ENCODE data around the gene CLCA2.

GRCh38 chr1:86500714-86501113 lies 76.7 kb downstream of the CLCA2 start:
- TF ChIP-seq ISL1 (CRISPR knock-in tag; IDR thresholded peaks at IDR 0.05) (no peak), ZNF8 (CRISPR knock-in tag; IDR thresholded peaks at IDR 0.05) (no peak), POU6F1 (CRISPR knock-in tag; IDR thresholded peaks at IDR 0.05; ENCODE audit: borderline replicate concordance, low read depth) (no peak), TOX (CRISPR knock-in tag; IDR thresholded peaks at IDR 0.05; ENCODE audit: borderline replicate concordance) (no peak), ESRRG (CRISPR knock-in tag; IDR thresholded peaks at IDR 0.05) (no peak), ARNTL (CRISPR knock-in tag; IDR thresholded peaks at IDR 0.05; ENCODE audit: borderline replicate concordance, low read depth) (no peak), ZFP30 (CRISPR knock-in tag; IDR thresholded peaks at IDR 0.05) (no peak), PATZ1 (CRISPR knock-in tag; IDR thresholded peaks at IDR 0.05; ENCODE audit: borderline replicate concordance) (no peak), CREB5 (CRISPR knock-in tag; IDR thresholded peaks at IDR 0.05; ENCODE audit: low read depth) (no peak), BACH2 (CRISPR knock-in tag; IDR thresholded peaks at IDR 0.05; ENCODE audit: borderline replicate concordance) (no peak), PPARA (CRISPR knock-in tag; IDR thresholded peaks at IDR 0.05; ENCODE audit: borderline replicate concordance) (no peak), TCF4 (CRISPR knock-in tag; IDR thresholded peaks at IDR 0.05; ENCODE audit: borderline replicate concordance) (no peak), ZFP3 (CRISPR knock-in tag; IDR thresholded peaks at IDR 0.05) (no peak), ZNF565 (CRISPR knock-in tag; conservative IDR thresholded peaks at IDR 0.05; ENCODE audit: low read depth) (no peak)

Data from SK-N-SH treated with all-trans-retinoic acid at 6 μM for 48 hours (cell line).